Naive thymus-derived CD8-positive, alpha-beta T cell (primary cell): ENCODE data around the gene LUZP1. TPM values are rescaled to one million over a fixed set of nuclear protein-coding genes. Genes with fewer than 3 reads are reported as not detected.

ENCODE experiments used
- ATAC-seq, 2 donors: fragments of 150-1000 bp; cut with Tn5 transposase in 1 of 2; sonication (Bioruptor Pico), chemical (Tn5 transposase) in 1 of 2; 1 replicate in 1 of 2; 2 replicates in 1 of 2; pipeline ENCODE4 v1.10.0; 2021; ENCODE audit warnings: mild to moderate bottlenecking in 2 of 2, moderate library complexity in 2 of 2
- POLR2A ChIA-PET: fragments of 350-600 bp; sonication (Branson Sonifier 250); formaldehyde crosslinking; loops from one replicate; lab custom pipeline; 2021; ENCODE audit warnings: antibody characterized with exemption; lab: Charles Lee
- DNase-seq, 10 donors: peaks; one replicate each; pipeline versions ENCODE4 v3.0.0 to v3.0.0-alpha.2; 2020 to 2022
- H3K27ac Mint-ChIP-seq, 10 donors: one replicate each; pipeline ENCODE4 v1.8.0; 2020 to 2022; ENCODE audit warnings: mild to moderate bottlenecking in 10 of 10, mixed read lengths in 10 of 10, moderate library complexity in 4 of 10, inconsistent platforms in 1 of 10
- H3K27me3 Mint-ChIP-seq, 5 donors: one replicate each; pipeline ENCODE4 v1.8.0; 2021 to 2022; ENCODE audit warnings: mixed read lengths in 5 of 5
- H3K36me3 Mint-ChIP-seq, 3 donors: one replicate each; pipeline ENCODE4 v1.8.0; 2020 to 2022; ENCODE audit warnings: mixed read lengths in 3 of 3, mild to moderate bottlenecking in 2 of 3, inconsistent platforms in 1 of 3
- H3K4me1 Mint-ChIP-seq, 4 donors: one replicate each; pipeline ENCODE4 v1.8.0; 2021 to 2022; ENCODE audit warnings: mixed read lengths in 4 of 4
- H3K4me3 Mint-ChIP-seq, 10 donors: one replicate each; pipeline ENCODE4 v1.8.0; 2020 to 2022; ENCODE audit warnings: mild to moderate bottlenecking in 10 of 10, mixed read lengths in 10 of 10, moderate library complexity in 6 of 10, inconsistent platforms in 1 of 10
- H3K9me3 Mint-ChIP-seq, 9 donors: one replicate each; pipeline ENCODE4 v1.8.0; 2020 to 2022; ENCODE audit warnings: mixed read lengths in 9 of 9, mild to moderate bottlenecking in 3 of 9, inconsistent platforms in 1 of 9, moderate library complexity in 1 of 9
- polyA plus RNA-seq, 3 donors: library from polyadenylated mRNA; unstranded; fragments of 300-500 nt; fragmentation: Illumina TruSeq; gene quantifications; one replicate each; pipeline ENCODE4 v1.2.3, GENCODE V29; 2021
- total RNA-seq, 8 experiments: library from RNA in 2 of 8; stranded (reverse) in 2 of 8; gene quantifications; one replicate each; pipeline ENCODE4 v1.2.3 and lab custom pipeline; 2021 to 2026

Gene LUZP1
- total and polyA plus RNA-seq, 5 experiments from 2014 or later = 8.1 to 16.8 (median 12.2) TPM

GRCh38 chr1:23084880-23085279 lies 83.8 kb downstream of the LUZP1 start:
- peak overlapping the region in 2 of 10 donors; percentile 22 to 52 for H3K27ac Mint-ChIP-seq
- no peaks in the 10 kb centered on the region for H3K27me3 Mint-ChIP-seq
- H3K9me3 Mint-ChIP-seq = no peaks in the 10 kb centered on the region
- H3K4me1 Mint-ChIP-seq = no peaks in the 10 kb centered on the region
- H3K4me3 Mint-ChIP-seq = no peak overlapping the region
- peaks cover 0 to 76% (median 2%) of the 10 kb centered on the region in 3 donors for H3K36me3 Mint-ChIP-seq
- POLR2A ChIA-PET = no interaction called here
- DNase-seq = no peak
- ATAC-seq = no peak

- no peak for DNase-seq
- POLR2A ChIA-PET = no interaction called here
- H3K27me3 Mint-ChIP-seq = no peaks in the 10 kb centered on the region
- no peak for ATAC-seq
- H3K4me3 Mint-ChIP-seq = no peak overlapping the region
- H3K27ac Mint-ChIP-seq = peak overlapping the region in 6 of 10 donors; percentile 0 to 76 (median 38)
- H3K9me3 Mint-ChIP-seq = no peaks in the 10 kb centered on the region
- peaks cover 0 to 84% (median 6%) of the 10 kb centered on the region in 3 donors for H3K36me3 Mint-ChIP-seq
- H3K4me1 Mint-ChIP-seq = no peaks in the 10 kb centered on the region
Observed at GRCh38 chr1:23083714-23084480, 84.8 kb downstream of the LUZP1 start.

- ATAC-seq (peak in 1 of 2 donors; percentile 33), DNase-seq (no peak)
- Mint-ChIP-seq H3K36me3 (peaks cover 0 to 89% (median 7%) of the 10 kb centered on the region in 3 donors), H3K9me3 (no peaks in the 10 kb centered on the region), H3K27me3 (no peaks in the 10 kb centered on the region), H3K27ac (peak overlapping the region in 5 of 10 donors; percentile 9 to 71 (median 25)), H3K4me3 (no peak overlapping the region), H3K4me1 (no peaks in the 10 kb centered on the region)
- POLR2A ChIA-PET = no interaction called here
Observed at GRCh38 chr1:23081376-23081775, 87.3 kb downstream of the LUZP1 start.

DNA sequence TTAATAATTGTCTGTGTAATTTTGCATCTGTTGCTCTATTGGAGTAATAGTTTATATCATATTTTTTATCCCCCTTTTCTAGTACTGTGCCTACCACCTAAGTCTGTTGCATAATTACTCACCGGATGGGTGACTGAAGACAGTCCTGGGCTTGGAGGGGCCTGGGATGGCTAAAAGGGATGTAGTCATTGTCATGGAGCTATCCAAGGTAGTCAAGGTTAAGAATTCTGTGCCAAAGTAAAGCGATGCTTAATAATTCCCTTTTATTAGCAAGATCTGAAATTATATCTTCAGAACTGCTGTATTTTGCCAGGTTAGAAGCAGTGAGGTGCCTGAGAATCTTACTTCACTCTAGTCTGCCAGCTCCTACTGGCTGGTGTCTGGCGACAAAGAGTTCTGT lies 87.8 kb downstream of the LUZP1 start:
- Mint-ChIP-seq H3K9me3 (no peaks in the 10 kb centered on the region), H3K27me3 (no peaks in the 10 kb centered on the region), H3K27ac (peak overlapping the region in 3 of 10 donors; percentile 2 to 56 (median 11)), H3K36me3 (peaks cover 0 to 89% (median 7%) of the 10 kb centered on the region in 3 donors), H3K4me3 (no peak overlapping the region), H3K4me1 (no peaks in the 10 kb centered on the region)
- DNase-seq (no peak), ATAC-seq (no peak)
- POLR2A ChIA-PET = interaction anchor here (0.5 kb wide), 1 partner anchor 96 kb away, joined by 3 read pairs; no protein-coding TSS in a partner anchor

DNA sequence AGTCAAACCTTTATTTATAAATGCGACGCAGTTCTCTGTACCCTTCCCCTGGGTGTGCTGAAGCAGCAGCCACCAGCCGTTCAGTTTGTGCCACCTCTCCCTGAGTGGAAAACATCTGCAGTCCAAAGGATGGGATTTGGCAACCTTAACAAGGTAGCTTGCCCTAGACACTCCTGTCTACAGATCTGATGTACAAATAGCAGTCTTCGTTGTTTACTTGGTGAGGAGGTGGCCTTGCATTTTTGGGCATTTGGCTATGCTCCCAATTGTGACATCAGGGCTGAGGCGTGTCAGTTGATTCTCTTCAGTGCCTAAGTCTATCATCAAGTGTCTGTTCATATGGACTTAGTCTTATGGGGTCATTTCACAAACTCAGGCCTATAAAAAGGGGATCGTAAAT lies 89.6 kb downstream of the LUZP1 start:
- ATAC-seq (no peak), DNase-seq (no peak)
- Mint-ChIP-seq H3K36me3 (peaks cover 0 to 87% (median 7%) of the 10 kb centered on the region in 3 donors), H3K4me1 (no peaks in the 10 kb centered on the region), H3K27ac (peak overlapping the region in 3 of 10 donors; percentile 1 to 71 (median 56)), H3K9me3 (no peaks in the 10 kb centered on the region), H3K4me3 (no peak overlapping the region), H3K27me3 (no peaks in the 10 kb centered on the region)
- POLR2A ChIA-PET = no interaction called here

DNA sequence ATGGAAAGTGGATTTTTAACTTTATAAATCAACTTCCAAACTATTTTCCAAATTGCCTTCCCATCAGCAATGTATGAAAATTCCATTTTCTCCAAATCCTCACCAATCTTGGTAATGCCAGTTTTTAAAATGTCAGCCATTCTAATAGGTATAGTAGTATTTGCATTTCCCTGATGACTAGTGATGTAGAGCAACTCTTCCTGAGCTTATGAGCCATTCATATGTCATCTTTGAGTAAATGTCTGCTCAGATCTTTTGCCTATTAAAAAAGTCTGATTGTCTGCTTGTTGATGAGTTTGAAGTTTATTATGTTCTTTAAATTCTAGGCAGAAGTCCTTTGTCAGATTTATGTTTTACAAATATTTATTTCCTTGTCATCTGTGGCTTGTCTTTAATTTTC lies 94.6 kb downstream of the LUZP1 start:
- DNase-seq = no peak
- Mint-ChIP-seq H3K9me3 (no peaks in the 10 kb centered on the region), H3K4me1 (no peaks in the 10 kb centered on the region), H3K4me3 (no peak overlapping the region), H3K27ac (peak overlapping the region in 1 of 10 donors; percentile 20), H3K27me3 (no peaks in the 10 kb centered on the region), H3K36me3 (peaks cover 3 to 86% (median 17%) of the 10 kb centered on the region in 3 donors)
- ATAC-seq = no peak
- POLR2A ChIA-PET = no interaction called here

- no peaks in the 10 kb centered on the region for H3K9me3 Mint-ChIP-seq
- no peak overlapping the region for H3K4me3 Mint-ChIP-seq
- ATAC-seq (no peak), DNase-seq (no peak)
- peaks cover 3 to 94% (median 29%) of the 10 kb centered on the region in 3 donors for H3K36me3 Mint-ChIP-seq
- POLR2A ChIA-PET = no interaction called here
- H3K27me3 Mint-ChIP-seq = no peaks in the 10 kb centered on the region
- H3K4me1 Mint-ChIP-seq = peaks cover 0 to 5% (median 2%) of the 10 kb centered on the region in 4 donors
- H3K27ac Mint-ChIP-seq = peak overlapping the region in 1 of 10 donors; percentile 55
Observed at GRCh38 chr1:23069675-23070074, 99.0 kb downstream of the LUZP1 start.

DNA sequence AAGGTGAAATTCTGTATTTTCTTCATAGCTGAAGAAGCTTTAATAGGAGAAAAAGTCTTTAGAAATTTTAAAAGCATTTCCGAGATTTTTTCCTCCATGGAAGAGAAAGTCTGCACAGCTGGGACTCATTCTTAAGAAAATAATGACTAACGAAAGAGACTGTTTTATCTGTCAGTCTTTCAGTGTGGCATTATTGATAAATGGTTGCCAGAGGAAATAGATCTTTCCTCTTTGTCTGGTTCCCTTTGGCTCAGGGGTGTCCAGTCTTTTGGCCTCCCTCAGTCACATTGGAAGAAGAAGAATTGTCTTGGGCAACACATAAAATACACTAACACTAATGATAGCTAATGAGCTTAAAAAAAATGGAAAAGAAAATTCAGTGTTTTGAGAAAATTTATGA lies 99.5 kb downstream of the LUZP1 start:
- no peak for ATAC-seq
- Mint-ChIP-seq H3K36me3 (peaks cover 3 to 96% (median 33%) of the 10 kb centered on the region in 3 donors), H3K27me3 (no peaks in the 10 kb centered on the region), H3K4me3 (no peak overlapping the region), H3K9me3 (no peaks in the 10 kb centered on the region), H3K27ac (no peak overlapping the region), H3K4me1 (peaks cover 0 to 5% (median 2%) of the 10 kb centered on the region in 4 donors)
- POLR2A ChIA-PET = no interaction called here
- no peak for DNase-seq

DNA sequence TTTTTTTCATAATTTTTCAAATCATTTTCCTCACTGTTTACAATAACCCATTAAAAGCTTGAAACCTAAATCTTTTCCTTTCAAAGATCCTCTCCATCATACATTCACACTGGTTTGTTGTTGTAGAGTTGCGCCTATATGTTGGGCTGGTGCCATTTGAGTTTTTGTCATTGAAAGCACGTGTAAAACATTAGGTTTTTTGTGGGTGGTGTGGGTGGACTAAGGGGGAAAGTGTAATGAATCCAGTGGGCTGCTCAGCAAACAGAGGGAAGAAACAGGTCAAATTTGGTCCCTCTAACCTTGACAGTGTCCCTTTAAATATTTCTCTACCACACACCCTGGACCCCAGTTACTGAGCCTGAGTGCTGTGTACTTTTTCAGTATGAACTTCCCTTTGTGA lies 102.6 kb downstream of the LUZP1 start:
- no peak for ATAC-seq
- peaks cover 0 to 7% (median 2%) of the 10 kb centered on the region in 4 donors for H3K4me1 Mint-ChIP-seq
- POLR2A ChIA-PET = no interaction called here
- H3K36me3 Mint-ChIP-seq = peaks cover 3 to 94% (median 31%) of the 10 kb centered on the region in 3 donors
- H3K4me3 Mint-ChIP-seq = no peak overlapping the region
- peak overlapping the region in 1 of 10 donors; percentile 9 for H3K27ac Mint-ChIP-seq
- H3K9me3 Mint-ChIP-seq = no peaks in the 10 kb centered on the region
- no peaks in the 10 kb centered on the region for H3K27me3 Mint-ChIP-seq
- no peak for DNase-seq

DNA sequence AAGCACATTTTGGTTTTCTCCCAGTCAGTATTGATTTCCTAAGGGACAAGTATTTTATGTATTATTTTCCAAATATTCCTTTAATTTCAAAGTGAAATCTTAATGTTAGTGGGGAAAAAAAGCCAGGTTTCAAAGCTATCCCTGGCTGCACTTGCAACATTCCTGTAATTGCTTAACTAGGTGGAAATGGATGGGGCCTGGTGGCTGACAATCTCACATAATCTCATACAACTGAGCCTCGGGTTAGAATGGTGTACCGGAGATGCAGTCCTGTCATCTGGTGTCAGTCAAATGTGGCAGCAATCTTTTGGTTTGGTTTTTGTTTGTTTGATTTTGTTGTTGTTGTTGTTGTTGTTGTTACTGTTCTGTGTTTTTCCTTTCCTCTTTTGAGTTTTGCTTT lies 103.3 kb downstream of the LUZP1 start:
- H3K27me3 Mint-ChIP-seq = no peaks in the 10 kb centered on the region
- H3K27ac Mint-ChIP-seq = peak overlapping the region in 2 of 10 donors; percentile 24 to 26
- peaks cover 0 to 7% (median 2%) of the 10 kb centered on the region in 4 donors for H3K4me1 Mint-ChIP-seq
- no peaks in the 10 kb centered on the region for H3K9me3 Mint-ChIP-seq
- ATAC-seq (no peak), DNase-seq (no peak)
- peaks cover 2 to 95% (median 29%) of the 10 kb centered on the region in 3 donors for H3K36me3 Mint-ChIP-seq
- H3K4me3 Mint-ChIP-seq = no peak overlapping the region
- POLR2A ChIA-PET = no interaction called here

DNA sequence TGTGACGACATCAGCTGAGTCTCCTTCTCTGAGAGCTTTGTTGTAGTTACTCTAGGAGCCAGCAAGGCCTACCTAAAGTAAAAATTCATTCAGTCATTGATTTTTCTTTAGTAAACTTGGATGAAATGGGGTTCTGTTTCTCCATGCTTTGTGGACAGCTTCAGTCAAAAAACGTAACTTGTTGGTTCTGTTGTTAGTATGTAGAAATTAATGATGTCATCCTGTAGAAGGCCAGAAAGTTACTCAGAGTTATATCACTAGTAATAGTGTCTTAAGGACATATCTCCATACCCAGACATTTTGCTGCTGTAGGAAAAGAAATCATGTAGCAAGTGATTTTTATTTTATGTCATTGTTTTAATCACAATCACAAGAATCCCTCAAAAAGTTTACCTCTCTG lies 106.4 kb downstream of the LUZP1 start:
- ATAC-seq (no peak), DNase-seq (no peak)
- POLR2A ChIA-PET = interaction anchor here (0.6 kb wide), 1 partner anchor 675 kb away, joined by 4 read pairs; no protein-coding TSS in a partner anchor
- Mint-ChIP-seq H3K4me3 (no peak overlapping the region), H3K4me1 (peaks cover 0 to 6% (median 2%) of the 10 kb centered on the region in 4 donors), H3K27ac (peak overlapping the region in 2 of 10 donors; percentile 19 to 58), H3K36me3 (peaks cover 5 to 94% (median 27%) of the 10 kb centered on the region in 3 donors), H3K9me3 (no peaks in the 10 kb centered on the region), H3K27me3 (no peaks in the 10 kb centered on the region)

GRCh38 chr1:23057301-23057700 lies 111.4 kb downstream of the LUZP1 start:
- Mint-ChIP-seq H3K36me3 (peaks cover 5 to 85% (median 34%) of the 10 kb centered on the region in 3 donors), H3K27ac (no peak overlapping the region), H3K4me3 (no peak overlapping the region), H3K27me3 (no peaks in the 10 kb centered on the region), H3K9me3 (no peaks in the 10 kb centered on the region), H3K4me1 (no peaks in the 10 kb centered on the region)
- POLR2A ChIA-PET = no interaction called here
- ATAC-seq (no peak), DNase-seq (no peak)

DNA sequence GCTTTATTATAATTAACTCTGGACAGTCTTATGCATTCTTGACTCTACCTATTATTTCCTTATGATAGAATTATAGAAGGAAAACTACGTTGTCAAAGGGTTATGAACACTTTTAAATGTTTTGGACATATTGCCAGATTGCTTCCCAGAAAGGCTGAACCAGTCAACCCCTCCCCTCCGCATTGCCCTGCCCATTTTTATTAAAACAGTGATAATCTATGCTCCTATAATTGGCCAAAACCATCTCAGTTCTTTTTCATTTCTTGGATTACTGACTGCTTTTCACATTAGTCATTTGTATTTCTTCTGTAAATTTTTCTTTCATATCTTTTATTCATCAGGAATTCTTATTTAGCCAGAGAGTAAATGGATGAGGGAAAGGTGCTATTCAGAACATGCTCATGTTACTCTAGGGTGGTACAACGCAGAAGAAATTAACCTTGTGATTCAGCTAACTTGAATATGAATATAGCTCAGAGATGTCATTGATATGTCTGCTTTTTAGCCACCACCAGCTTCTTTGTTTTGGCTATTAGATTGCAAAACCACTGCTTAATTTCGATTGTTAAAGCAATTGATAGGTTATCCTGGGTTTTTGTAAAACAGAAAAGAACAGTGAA lies 117.3 kb downstream of the LUZP1 start:
- no peak overlapping the region for H3K4me3 Mint-ChIP-seq
- H3K27me3 Mint-ChIP-seq = no peaks in the 10 kb centered on the region
- DNase-seq = no peak
- H3K36me3 Mint-ChIP-seq = peaks cover 0 to 72% (median 20%) of the 10 kb centered on the region in 3 donors
- ATAC-seq = no peak
- H3K4me1 Mint-ChIP-seq = peaks cover under 1 to 3% (median 2%) of the 10 kb centered on the region in 4 donors
- H3K27ac Mint-ChIP-seq = no peak overlapping the region
- H3K9me3 Mint-ChIP-seq = no peaks in the 10 kb centered on the region
- POLR2A ChIA-PET = no interaction called here
